A673 (cell line): ENCODE results near the gene CCDC154. TPM values are rescaled to one million over a fixed set of nuclear protein-coding genes. Genes with fewer than 3 reads are reported as not detected.

Source experiments
- BruUV-seq: library from RNA; stranded (reverse); fragments of 400-500 nt; replicated peaks from 2 replicates; lab custom pipeline; 2021; lab: Mats Ljungman, UMichigan
- CTCF ChIA-PET: fragments of 300-600 bp; sonication (Branson Sonifier 250); formaldehyde crosslinking; loops from one replicate; lab custom pipeline; 2022; ENCODE audit warnings: antibody characterized with exemption; lab: Charles Lee
- POLR2A ChIA-PET: fragments of 300-600 bp; sonication (Branson Sonifier 250); formaldehyde crosslinking; loops from one replicate; lab custom pipeline; 2022; ENCODE audit warnings: antibody characterized with exemption; ENCODE audit not compliant: low non-redundant PET; lab: Charles Lee
- DNase-seq: peaks from one replicate; pipeline ENCODE4 v3.0.0-alpha.2; 2015; ENCODE audit warnings: low spot score
- H3K27ac ChIP-seq: fragments of 200-600 bp; sonication (generic); 2 replicates; pipeline ENCODE4 v1.5.1; 2016; ENCODE audit warnings: mixed run types, low read depth, mild to moderate bottlenecking, mixed read lengths, antibody characterized with exemption, low read length; ENCODE audit not compliant: poor library complexity, severe bottlenecking
- H3K27me3 ChIP-seq: fragments of 200-600 bp; sonication (generic); replicated peaks from 2 replicates; pipeline ENCODE4 v1.6.1; 2017; ENCODE audit warnings: mixed run types, low read depth, mild to moderate bottlenecking, mixed read lengths, antibody characterized with exemption, low read length; ENCODE audit not compliant: insufficient read depth, poor library complexity
- H3K36me3 ChIP-seq: fragments of 200-600 bp; sonication (generic); 2 replicates; pipeline ENCODE4 v1.6.1; 2016; ENCODE audit warnings: mixed run types, mild to moderate bottlenecking, mixed read lengths, antibody characterized with exemption, low read length; ENCODE audit not compliant: insufficient read depth, poor library complexity, severe bottlenecking
- H3K4me1 ChIP-seq: fragments of 200-600 bp; sonication (generic); 2 replicates; pipeline ENCODE4 v1.6.1; 2017; ENCODE audit warnings: mixed run types, mild to moderate bottlenecking, mixed read lengths, antibody characterized with exemption, low read length; ENCODE audit not compliant: insufficient read depth, poor library complexity, severe bottlenecking
- H3K4me3 ChIP-seq: fragments of 200-600 bp; sonication (generic); 2 replicates; pipeline ENCODE4 v1.5.1; 2016; ENCODE audit warnings: low read depth, mixed run types, mild to moderate bottlenecking, mixed read lengths, low read length; ENCODE audit not compliant: poor library complexity, severe bottlenecking
- H3K9me3 ChIP-seq: fragments of 200-600 bp; sonication (generic); 2 replicates; pipeline ENCODE4 v1.6.1; 2016; ENCODE audit warnings: mixed run types, low read depth, mild to moderate bottlenecking, mixed read lengths, antibody characterized with exemption, low read length; ENCODE audit not compliant: poor library complexity, severe bottlenecking
- EZH2 ChIP-seq: fragments of 200-600 bp; sonication (generic); IDR thresholded peaks from 2 replicates; pipeline ENCODE4 v1.6.1; 2017; ENCODE audit warnings: borderline replicate concordance, low read depth, mild to moderate bottlenecking, mixed read lengths, antibody characterized with exemption, low read length; ENCODE audit not compliant: poor library complexity, severe bottlenecking
- intact Hi-C: fragments of 100-400 bp; cut with micrococcal nuclease; formaldehyde crosslinking; loops from one replicate; pipeline ENCODE4 v1.10.0; 2022; ENCODE audit not compliant: unreplicated experiment
- total RNA-seq: library from RNA; stranded (reverse); gene quantifications from 2 replicates; pipeline ENCODE4 v1.2.3, GENCODE V29; 2021
- TF ChIP-seq, protein P1 (sequence below): fragments of 300-800, 200-600 bp; sonication (generic); conservative IDR thresholded peaks from 2 replicates; pipeline ENCODE4 v1.5.1; 2017; ENCODE audit warnings: low read depth, mild to moderate bottlenecking, antibody characterized with exemption, low read length, moderate library complexity, mixed read lengths

Gene CCDC154
- total RNA-seq, 1 experiment from 2014 or later = 1.2 TPM

DNA sequence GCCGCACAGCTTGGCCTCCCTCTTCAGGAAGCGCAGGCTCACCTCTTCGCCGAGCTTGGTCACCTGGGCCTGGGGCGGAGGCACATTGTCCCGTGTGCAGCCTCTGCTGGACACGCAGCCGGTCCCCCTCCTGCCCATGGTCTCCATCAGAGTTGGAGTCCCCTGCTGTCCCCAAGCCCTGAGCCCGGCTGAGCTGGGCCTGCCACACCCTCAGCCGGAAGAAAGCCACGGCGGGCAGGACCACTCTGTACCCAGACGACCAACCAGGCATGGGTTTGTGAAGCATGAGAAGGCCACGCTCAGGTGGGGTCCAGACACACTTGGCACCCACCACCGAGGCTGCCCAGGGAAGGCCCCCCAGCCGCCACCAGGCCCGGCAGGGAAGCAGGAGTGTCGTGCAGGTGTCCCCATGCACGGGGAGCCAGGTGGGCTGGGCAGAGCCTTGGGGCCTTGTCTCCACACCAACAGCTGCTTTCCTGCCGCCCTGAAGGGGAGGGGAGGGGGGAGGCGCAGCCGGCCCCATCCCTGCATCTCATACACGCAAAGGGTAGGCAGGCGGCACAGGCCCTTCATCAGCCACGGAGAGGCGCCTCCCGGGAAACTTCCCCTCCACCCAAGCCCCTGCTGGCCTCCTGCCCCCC is 5.2 kb downstream of the CCDC154 start:
- POLR2A ChIA-PET = interaction anchor here (0.7 kb wide), 1 partner anchor 18 kb away, joined by 3 read pairs; the partner anchor contains the start of gene UQCC4
- no peak for DNase-seq
- Histone ChIP-seq H3K36me3 (no peaks in the 10 kb centered on the region), H3K27me3 (no peaks in the 10 kb centered on the region), H3K4me3 (no peak overlapping the region), H3K27ac (no peak overlapping the region), H3K9me3 (no peaks in the 10 kb centered on the region), H3K4me1 (no peaks in the 10 kb centered on the region)
- TF ChIP-seq, protein P1, sequence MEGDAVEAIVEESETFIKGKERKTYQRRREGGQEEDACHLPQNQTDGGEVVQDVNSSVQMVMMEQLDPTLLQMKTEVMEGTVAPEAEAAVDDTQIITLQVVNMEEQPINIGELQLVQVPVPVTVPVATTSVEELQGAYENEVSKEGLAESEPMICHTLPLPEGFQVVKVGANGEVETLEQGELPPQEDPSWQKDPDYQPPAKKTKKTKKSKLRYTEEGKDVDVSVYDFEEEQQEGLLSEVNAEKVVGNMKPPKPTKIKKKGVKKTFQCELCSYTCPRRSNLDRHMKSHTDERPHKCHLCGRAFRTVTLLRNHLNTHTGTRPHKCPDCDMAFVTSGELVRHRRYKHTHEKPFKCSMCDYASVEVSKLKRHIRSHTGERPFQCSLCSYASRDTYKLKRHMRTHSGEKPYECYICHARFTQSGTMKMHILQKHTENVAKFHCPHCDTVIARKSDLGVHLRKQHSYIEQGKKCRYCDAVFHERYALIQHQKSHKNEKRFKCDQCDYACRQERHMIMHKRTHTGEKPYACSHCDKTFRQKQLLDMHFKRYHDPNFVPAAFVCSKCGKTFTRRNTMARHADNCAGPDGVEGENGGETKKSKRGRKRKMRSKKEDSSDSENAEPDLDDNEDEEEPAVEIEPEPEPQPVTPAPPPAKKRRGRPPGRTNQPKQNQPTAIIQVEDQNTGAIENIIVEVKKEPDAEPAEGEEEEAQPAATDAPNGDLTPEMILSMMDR = no peak
- intact Hi-C loops = no loop called here
- CTCF ChIA-PET = no interaction called here
- no TSS peak for BruUV-seq

- intact Hi-C loops = no loop called here
Observed at GRCh38 chr16:1438229-1439057, 5.9 kb downstream of the CCDC154 start.

GRCh38 chr16:1437606-1438005 is 6.8 kb downstream of the CCDC154 start:
- no peak for TF ChIP-seq EZH2
- TF ChIP-seq, protein P1 = no peak
- ChIA-PET CTCF (no interaction called here), POLR2A (no interaction called here)
- Histone ChIP-seq H3K27ac (no peak overlapping the region), H3K27me3 (no peaks in the 10 kb centered on the region), H3K36me3 (no peaks in the 10 kb centered on the region), H3K4me3 (no peak overlapping the region), H3K9me3 (no peaks in the 10 kb centered on the region), H3K4me1 (no peaks in the 10 kb centered on the region)
- BruUV-seq = no TSS peak
- intact Hi-C loops = no loop called here
- no peak for DNase-seq

More at GRCh38 chr16:1438229-1439057, 5.9 kb downstream of the CCDC154 start:
- no peak overlapping the region for H3K27ac ChIP-seq
- no peaks in the 10 kb centered on the region for H3K36me3 ChIP-seq
- H3K4me3 ChIP-seq = no peak overlapping the region
- no peaks in the 10 kb centered on the region for H3K9me3 ChIP-seq
- TF ChIP-seq, protein P1 = no peak
- no peak for TF ChIP-seq EZH2
- CTCF ChIA-PET = no interaction called here
- H3K27me3 ChIP-seq = no peaks in the 10 kb centered on the region
- no peaks in the 10 kb centered on the region for H3K4me1 ChIP-seq
- no TSS peak for BruUV-seq
- no peak for DNase-seq
- POLR2A ChIA-PET = interaction anchor here (0.7 kb wide), 1 partner anchor 18 kb away, joined by 3 read pairs; the partner anchor contains the start of gene UQCC4
